ENCODE results near the gene MCM8.

- no peak for TF ChIP-seq EZH2 (IDR thresholded peaks at IDR 0.05; ENCODE audit: borderline replicate concordance, low read length)
- no peak for TF ChIP-seq CTCF (conservative IDR thresholded peaks at IDR 0.05 in 1 of 2, IDR thresholded peaks at IDR 0.05 in 1 of 2; ENCODE audit: extremely low read depth in 1 of 2, insufficient read depth in 1 of 2, low read depth in 1 of 2, low read length in 2 of 2)
Observed at GRCh38 chr20:6024768-6025167, 74.3 kb downstream of the MCM8 start.
